Smooth muscle cell (in vitro differentiated cells): Measurements from ENCODE around the gene BACH1. TPM values are rescaled to one million over a fixed set of nuclear protein-coding genes. Genes with fewer than 3 reads are reported as not detected.

Experiments used
- DNase-seq: peaks from one replicate; lab custom pipeline; 2025; ENCODE audit not compliant: unreplicated experiment; lab: John Stamatoyannopoulos, UW
- H2AFZ ChIP-seq: fragments of 200-600 bp; sonication (generic); 2 replicates; pipeline ENCODE4 v1.6.0; 2016; ENCODE audit warnings: antibody characterized with exemption, low read depth, mild to moderate bottlenecking
- H3F3A ChIP-seq: fragments of 200-600 bp; sonication (generic); 2 replicates; pipeline ENCODE4 v1.6.0; 2017; ENCODE audit warnings: antibody characterized with exemption, low read depth
- H3K27ac ChIP-seq: fragments of 200-600 bp; sonication (generic); 2 replicates; pipeline ENCODE4 v1.5.1; 2016; ENCODE audit warnings: low read depth, mild to moderate bottlenecking
- H3K27me3 ChIP-seq: fragments of 200-600 bp; sonication (generic); 2 replicates; pipeline ENCODE4 v1.6.1; 2016; ENCODE audit warnings: low read depth, mild to moderate bottlenecking
- H3K36me3 ChIP-seq: fragments of 200-600 bp; sonication (generic); 2 replicates; pipeline ENCODE4 v1.5.1; 2016; ENCODE audit warnings: low read depth
- H3K4me1 ChIP-seq: fragments of 200-600 bp; sonication (generic); 2 replicates; pipeline ENCODE4 v1.5.1; 2016; ENCODE audit warnings: low read depth
- H3K4me2 ChIP-seq: fragments of 200-600 bp; sonication (generic); 2 replicates; pipeline ENCODE4 v1.6.0; 2016; ENCODE audit warnings: mild to moderate bottlenecking
- H3K4me3 ChIP-seq: fragments of 200-600 bp; sonication (generic); 2 replicates; pipeline ENCODE4 v1.5.1; 2016; ENCODE audit warnings: mild to moderate bottlenecking
- H3K79me2 ChIP-seq: fragments of 200-600 bp; sonication (generic); 2 replicates; pipeline ENCODE4 v1.6.0; 2016; ENCODE audit warnings: low read depth, mild to moderate bottlenecking
- H3K9ac ChIP-seq: fragments of 200-600 bp; sonication (generic); 2 replicates; pipeline ENCODE4 v1.6.0; 2016; ENCODE audit warnings: low read depth
- H3K9me3 ChIP-seq: fragments of 200-600 bp; sonication (generic); replicated peaks from 2 replicates; pipeline ENCODE4 v1.5.1; 2016; ENCODE audit warnings: low read depth
- H4K20me1 ChIP-seq: fragments of 200-600 bp; sonication (generic); 2 replicates; pipeline ENCODE4 v1.6.0; 2016; ENCODE audit warnings: low read depth
- WGBS: methylation state at CpG from one replicate; pipeline ENCODE4 v1.1.7; 2016; ENCODE audit warnings: low lambda C conversion rate; 5-methylcytosine and 5-hydroxymethylcytosine counted together
- polyA plus RNA-seq: library from polyadenylated mRNA; unstranded; fragments of >200 nt; fragmentation: Nextera tagmentation; extraction: Ambion mirVana; gene quantifications from 2 replicates; pipeline ENCODE4 v1.2.1, GENCODE V29; 2016
- total RNA-seq: library from RNA; depleted of rRNA; stranded (reverse); fragments of >200 nt; gene quantifications from 2 replicates; pipeline ENCODE4 v1.2.3, GENCODE V29; 2014
- TF ChIP-seq, protein P1 (sequence below): fragments of 200-600 bp; sonication (generic); IDR thresholded peaks from 2 replicates; pipeline ENCODE4 v1.5.1; 2017; ENCODE audit warnings: borderline replicate concordance, mild to moderate bottlenecking, antibody characterized with exemption; ENCODE audit not compliant: insufficient read depth, poor library complexity, severe bottlenecking

The BACH1 gene
- total and polyA plus RNA-seq, 2 experiments from 2014 or later: 29.5 to 103 TPM

DNA sequence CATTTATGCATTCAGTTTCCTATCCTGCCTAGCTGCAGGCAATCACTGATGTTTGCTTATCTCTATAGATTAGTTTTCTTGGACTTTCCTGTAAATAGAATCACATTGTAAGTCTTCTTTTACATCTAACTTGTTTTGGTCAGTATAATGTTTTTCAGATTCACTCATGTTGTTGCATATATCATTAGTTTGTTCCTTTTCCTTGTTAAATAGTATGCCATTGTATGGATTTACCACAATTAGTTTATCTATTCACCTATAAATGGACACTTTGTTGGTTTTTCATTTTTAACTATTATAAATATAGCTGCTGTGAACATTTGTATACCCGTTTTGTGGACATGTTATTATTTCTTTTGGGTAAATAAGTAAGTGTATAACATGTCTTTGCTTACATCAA is 44.2 kb upstream of the BACH1 start:
- Histone ChIP-seq H3F3A (no peaks in the 10 kb centered on the region), H2AFZ (no peak overlapping the region), H4K20me1 (no peaks in the 10 kb centered on the region), H3K4me2 (no peak overlapping the region), H3K9ac (no peak overlapping the region), H3K27me3 (no peaks in the 10 kb centered on the region), H3K4me3 (no peak overlapping the region), H3K9me3 (peaks cover 9% of the 10 kb centered on the region), H3K4me1 (peaks cover 5% of the 10 kb centered on the region), H3K79me2 (no peaks in the 10 kb centered on the region), H3K27ac (no peak overlapping the region), H3K36me3 (no peaks in the 10 kb centered on the region)
- DNase-seq: no peak
- TF ChIP-seq, protein P1, sequence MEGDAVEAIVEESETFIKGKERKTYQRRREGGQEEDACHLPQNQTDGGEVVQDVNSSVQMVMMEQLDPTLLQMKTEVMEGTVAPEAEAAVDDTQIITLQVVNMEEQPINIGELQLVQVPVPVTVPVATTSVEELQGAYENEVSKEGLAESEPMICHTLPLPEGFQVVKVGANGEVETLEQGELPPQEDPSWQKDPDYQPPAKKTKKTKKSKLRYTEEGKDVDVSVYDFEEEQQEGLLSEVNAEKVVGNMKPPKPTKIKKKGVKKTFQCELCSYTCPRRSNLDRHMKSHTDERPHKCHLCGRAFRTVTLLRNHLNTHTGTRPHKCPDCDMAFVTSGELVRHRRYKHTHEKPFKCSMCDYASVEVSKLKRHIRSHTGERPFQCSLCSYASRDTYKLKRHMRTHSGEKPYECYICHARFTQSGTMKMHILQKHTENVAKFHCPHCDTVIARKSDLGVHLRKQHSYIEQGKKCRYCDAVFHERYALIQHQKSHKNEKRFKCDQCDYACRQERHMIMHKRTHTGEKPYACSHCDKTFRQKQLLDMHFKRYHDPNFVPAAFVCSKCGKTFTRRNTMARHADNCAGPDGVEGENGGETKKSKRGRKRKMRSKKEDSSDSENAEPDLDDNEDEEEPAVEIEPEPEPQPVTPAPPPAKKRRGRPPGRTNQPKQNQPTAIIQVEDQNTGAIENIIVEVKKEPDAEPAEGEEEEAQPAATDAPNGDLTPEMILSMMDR: no peak
- 92% methylated on average over 1 of the region's 1 CpG for WGBS

DNA sequence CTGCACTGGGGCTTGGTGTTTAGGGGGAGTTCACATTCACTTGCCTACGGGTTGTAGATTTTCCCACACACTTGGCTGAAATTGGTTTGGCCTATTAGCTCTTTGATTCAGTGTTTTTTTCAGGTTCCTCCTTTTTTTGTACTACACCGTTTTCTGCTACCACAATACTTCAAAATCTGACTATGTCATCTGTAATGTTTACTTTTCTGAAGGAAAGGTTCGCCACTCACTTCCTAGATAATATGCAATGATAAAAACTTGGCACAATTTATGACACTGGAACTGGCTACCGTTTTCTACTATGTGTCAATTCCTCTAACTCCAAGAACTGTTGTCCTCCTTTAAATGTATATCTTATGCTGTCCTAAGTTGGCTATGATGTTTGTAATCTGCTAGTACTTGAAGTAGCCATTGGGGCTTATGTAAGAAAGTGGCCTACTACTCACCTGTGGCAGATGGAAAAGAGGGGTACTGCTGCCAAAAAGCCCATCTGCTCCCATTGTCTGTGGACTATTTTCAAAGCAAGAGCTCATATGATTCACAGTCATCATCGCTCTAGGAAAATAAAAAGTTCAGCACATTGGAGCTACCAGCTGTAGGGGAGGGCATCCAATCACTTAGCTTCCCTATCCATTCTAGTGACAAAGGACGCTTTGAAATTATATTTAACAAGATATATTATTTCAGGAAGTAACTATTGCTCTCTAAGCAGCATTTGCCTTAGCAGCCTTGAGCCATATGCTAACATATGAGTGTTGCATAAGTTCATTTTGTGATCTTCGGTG is 42.4 kb upstream of the BACH1 start:
- Histone ChIP-seq H3K9me3 (peaks cover 9% of the 10 kb centered on the region), H4K20me1 (no peaks in the 10 kb centered on the region), H3K27me3 (no peaks in the 10 kb centered on the region), H3K79me2 (no peaks in the 10 kb centered on the region), H3K4me1 (peaks cover 5% of the 10 kb centered on the region), H2AFZ (no peak overlapping the region), H3K36me3 (no peaks in the 10 kb centered on the region), H3K4me3 (no peak overlapping the region), H3F3A (no peaks in the 10 kb centered on the region), H3K9ac (no peak overlapping the region), H3K27ac (no peak overlapping the region), H3K4me2 (no peak overlapping the region)
- WGBS: 86% methylated on average over 7 of the region's 7 CpGs
- TF ChIP-seq, protein P1: no peak
- no peak for DNase-seq

DNA sequence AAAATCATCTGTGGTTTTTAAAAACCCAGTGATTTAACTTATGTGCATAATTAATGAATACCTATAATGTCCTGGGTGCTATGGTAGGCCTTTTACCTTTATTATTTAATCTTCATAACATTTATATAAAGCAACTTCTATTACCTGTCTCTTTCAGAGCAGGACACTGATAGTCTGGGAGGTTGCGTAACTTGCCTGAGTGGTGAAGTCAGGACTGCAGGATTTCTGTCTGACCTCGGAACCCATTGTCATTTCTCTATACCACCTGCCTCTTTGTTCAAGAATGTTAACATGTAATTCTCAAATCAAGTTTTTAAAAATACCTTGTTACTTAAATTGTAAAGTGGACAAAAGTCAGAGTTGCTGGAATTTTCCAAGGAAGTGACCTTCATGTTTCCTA is 41.0 kb upstream of the BACH1 start:
- Histone ChIP-seq H2AFZ (no peak overlapping the region), H3K27me3 (no peaks in the 10 kb centered on the region), H3K9ac (no peak overlapping the region), H3K9me3 (peaks cover 9% of the 10 kb centered on the region), H3K79me2 (no peaks in the 10 kb centered on the region), H3K4me1 (peaks cover 5% of the 10 kb centered on the region), H3K27ac (peak overlapping the region; percentile 58), H3F3A (no peaks in the 10 kb centered on the region), H3K4me2 (no peak overlapping the region), H3K4me3 (no peak overlapping the region), H4K20me1 (no peaks in the 10 kb centered on the region), H3K36me3 (no peaks in the 10 kb centered on the region)
- 78% methylated on average over 2 of the region's 2 CpGs for WGBS
- no peak for DNase-seq
- TF ChIP-seq, protein P1: no peak
